ENCODE measurements around the gene STK24.

The STK24 gene

DNA sequence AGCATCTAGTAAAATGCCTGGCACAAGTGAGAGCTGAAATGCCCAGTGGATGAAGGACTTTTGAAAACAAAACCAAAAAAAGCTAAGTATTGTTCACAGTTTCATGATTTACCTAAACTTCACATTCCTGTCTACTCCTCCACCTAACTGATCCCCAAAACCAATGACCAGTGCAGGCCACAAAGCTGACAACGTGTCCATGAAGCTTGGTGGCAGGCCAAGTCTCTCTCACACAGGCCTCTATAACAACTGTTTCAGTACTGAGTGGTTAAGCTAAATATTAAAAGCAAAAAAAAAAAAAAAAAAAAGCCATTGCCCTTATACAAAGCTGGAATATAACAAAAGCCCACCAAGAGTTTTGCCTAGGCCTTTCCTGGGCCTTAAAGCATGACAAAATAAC lies 36.4 kb downstream of the STK24 start:
- FAIRE-seq (no peak), DNase-seq (ENCODE audit: insufficient read length, low spot score) (no peak)
- no peak for TF ChIP-seq POLR2A (IDR thresholded peaks at IDR 0.05; ENCODE audit: low read depth, low read length)

DNA sequence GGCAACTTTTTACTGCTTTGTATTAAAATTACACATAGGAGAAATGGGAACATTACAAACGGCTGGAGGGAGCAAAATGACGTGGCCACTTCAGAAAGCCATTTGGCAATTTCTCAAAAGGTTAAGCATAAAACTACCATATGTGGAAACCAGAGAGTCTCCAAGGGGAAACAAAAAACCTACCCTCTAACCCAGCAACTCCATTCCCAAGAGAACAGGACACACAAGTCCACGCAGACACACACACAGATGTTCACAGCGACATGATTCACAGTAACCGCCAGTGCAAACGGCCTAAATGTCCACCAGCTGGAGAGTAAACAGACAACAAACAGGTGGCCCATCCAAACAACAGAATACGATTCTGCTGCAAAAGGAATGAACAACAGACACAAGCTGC lies 37.2 kb downstream of the STK24 start:
- no peak for TF ChIP-seq POLR2A (IDR thresholded peaks at IDR 0.05; ENCODE audit: low read depth, low read length)
- FAIRE-seq (no peak), DNase-seq (ENCODE audit: insufficient read length, low spot score) (no peak)

DNA sequence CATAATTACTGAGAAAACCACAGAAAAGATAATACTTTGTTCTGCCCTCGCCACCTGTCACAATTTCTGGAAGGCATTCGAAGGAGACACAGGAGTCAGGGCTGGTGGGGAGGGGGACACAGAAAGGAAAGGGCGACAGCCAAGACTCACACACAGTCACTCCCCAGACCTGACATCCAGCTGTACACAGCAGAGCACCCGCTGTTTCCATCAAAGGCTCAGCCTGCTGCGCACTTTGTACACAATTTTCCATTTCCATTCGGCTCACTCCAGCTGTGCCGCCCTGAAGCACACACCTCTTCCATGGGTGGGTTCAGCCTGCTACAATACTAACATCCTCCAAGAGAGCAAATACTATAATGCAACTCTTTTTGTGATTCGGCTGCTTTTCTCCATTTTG lies 38.0 kb downstream of the STK24 start:
- TF ChIP-seq POLR2A (IDR thresholded peaks at IDR 0.05; ENCODE audit: low read depth, low read length) = no peak
- FAIRE-seq (no peak), DNase-seq (ENCODE audit: insufficient read length, low spot score) (no peak)

DNA sequence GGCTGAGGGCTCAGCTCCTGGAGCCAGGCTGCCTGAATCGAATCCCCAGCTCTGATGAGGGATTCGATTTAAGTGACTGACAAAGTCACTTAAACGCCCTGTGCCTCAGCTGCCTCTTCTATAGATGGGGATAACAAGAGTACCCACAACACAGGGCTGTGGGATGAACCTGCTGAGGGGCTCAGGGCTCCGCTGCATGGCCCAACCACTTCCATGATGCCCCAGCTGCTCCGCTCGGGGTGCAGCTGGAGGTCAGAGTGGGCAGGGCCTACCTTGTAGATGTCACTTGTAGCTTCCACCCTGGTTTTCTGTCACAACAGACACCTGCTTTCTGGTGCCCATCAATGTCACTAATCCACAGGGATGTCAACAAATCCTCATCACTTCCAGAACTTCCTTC lies 39.2 kb downstream of the STK24 start:
- no peak for FAIRE-seq

DNA sequence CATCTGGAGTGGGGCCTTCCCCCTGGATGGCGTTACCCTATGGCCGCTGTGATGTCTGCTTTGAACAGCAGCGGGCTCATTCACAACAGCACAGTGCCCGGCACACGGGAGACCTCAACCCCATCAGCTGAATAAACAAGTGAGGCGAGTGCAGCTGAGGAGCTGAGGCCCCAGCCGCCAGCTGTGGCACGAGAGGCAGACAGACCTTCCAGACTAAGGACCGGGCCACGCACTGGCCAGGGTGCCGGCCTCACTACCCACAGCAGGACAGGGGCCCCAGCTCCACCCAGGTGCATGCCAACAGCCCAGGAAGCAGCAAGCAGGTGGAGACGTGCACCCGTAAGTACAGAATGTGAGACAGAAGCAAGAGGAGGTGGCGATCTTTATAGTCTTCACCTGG lies 39.6 kb downstream of the STK24 start:
- no peak for TF ChIP-seq POLR2A (IDR thresholded peaks at IDR 0.05; ENCODE audit: low read depth, low read length)
- DNase-seq (ENCODE audit: insufficient read length, low spot score) = no peak
- no peak for FAIRE-seq

More for the DNA sequence above, 39.2 kb downstream of the STK24 start:
- DNase-seq (ENCODE audit: insufficient read length, low spot score) = no peak
- no peak for TF ChIP-seq POLR2A (IDR thresholded peaks at IDR 0.05; ENCODE audit: low read depth, low read length)

DNA sequence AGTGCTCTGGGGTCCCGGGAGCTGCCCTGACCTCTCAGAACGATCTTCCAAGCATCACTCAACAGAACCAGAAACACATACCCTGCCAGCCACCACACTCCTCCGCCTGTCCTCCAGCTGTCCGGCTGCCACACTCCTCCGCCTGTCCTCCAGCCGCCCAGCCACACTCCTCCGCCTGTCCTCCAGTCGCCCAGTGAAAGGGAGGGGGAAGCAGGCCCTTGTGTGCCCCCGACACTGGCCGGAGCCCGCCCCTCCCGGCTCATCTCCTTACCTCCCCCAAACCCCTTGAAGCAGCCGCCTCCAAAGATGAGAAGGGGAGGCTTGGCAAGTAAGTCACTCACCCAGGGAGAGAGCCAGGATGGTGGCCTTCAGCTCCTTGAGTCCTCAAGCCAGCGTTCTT lies 40.2 kb downstream of the STK24 start:
- DNase-seq (ENCODE audit: insufficient read length, low spot score) (no peak), FAIRE-seq (no peak)
- no peak for TF ChIP-seq POLR2A (IDR thresholded peaks at IDR 0.05; ENCODE audit: low read depth, low read length)

DNA sequence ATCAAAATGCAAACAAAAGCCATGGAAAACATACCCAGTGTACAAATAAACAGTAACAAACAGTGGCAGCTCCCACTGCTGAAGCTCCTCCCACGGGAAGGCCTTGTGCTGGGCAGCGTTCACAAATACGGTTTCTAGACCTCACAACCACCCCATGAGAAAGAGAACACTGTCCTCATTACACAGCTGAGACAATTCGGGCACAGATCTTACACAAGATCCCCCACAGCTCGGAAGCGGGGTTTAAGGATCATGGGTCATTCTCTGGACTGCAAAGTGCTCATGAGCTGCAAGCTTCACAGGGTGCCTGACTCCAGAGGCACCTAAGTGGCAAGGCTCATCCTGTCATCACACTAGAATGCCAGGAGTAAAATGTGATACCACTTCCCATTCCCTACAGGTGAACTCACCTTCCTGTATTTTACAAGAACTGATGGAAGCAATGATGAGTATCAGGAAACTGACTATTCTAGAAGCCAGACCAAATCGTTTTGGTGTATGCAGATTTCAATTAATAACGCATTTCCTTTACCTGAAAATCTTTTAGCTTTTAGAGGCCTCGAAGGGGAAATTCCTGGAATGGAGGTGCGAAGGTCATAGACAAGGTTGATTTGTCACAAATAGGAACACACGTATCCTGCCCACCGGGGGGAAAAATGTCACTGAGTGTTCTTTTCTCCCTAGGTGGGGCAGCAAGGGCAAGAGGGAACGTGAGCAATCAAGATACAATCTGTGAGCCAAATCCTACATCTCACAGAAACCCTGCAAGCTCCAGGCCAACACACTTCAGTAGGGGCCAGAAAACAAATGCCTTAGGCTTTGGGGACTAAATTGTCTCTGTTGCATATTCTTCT lies 41.2 kb downstream of the STK24 start:
- peak; percentile 11 for FAIRE-seq
- DNase-seq (ENCODE audit: insufficient read length, low spot score) = no peak
- no peak for TF ChIP-seq POLR2A (IDR thresholded peaks at IDR 0.05; ENCODE audit: low read depth, low read length)

DNA sequence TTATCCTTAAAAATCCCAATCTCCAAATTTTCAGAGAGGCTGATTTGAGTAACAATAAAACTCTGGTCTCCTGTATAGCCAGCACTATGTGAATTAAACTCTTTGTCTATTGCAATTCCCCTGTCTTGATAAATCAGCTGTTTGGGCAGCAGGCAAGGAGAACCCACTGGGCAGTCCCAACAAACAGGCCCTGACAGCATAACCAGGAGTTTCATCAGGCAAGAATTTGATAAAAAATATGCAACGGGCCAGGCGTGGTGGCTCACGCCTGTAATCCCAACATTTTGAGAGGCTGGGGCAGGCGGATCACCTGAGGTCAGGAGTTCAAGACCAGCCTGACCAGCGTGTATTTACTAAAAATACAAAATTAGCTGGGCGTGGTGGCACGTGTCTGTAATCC lies 42.1 kb downstream of the STK24 start:
- no peak for TF ChIP-seq POLR2A (IDR thresholded peaks at IDR 0.05; ENCODE audit: low read depth, low read length)
- DNase-seq (ENCODE audit: insufficient read length, low spot score) (no peak), FAIRE-seq (no peak)

DNA sequence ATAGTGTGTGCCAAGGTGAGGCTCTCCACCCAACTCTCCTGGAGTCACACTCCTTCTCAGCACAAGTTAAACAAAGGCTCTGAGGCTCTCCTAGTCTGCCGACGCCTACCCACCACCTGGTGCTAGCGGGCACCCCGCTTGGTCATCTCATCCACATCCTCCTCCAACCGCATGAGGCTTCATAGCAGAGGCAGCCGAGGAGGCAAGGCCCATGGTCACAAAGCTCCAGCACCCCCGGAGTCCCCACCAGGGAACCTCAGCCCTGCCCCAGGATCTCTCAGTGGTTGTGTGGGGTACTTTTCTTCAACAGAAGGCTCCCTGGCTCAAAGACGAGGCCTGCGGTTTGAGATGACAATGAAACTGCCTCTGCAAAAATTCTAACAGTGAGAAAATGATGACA lies 43.0 kb downstream of the STK24 start:
- no peak for FAIRE-seq
- no peak for DNase-seq (ENCODE audit: insufficient read length, low spot score)
- no peak for TF ChIP-seq POLR2A (IDR thresholded peaks at IDR 0.05; ENCODE audit: low read depth, low read length)

DNA sequence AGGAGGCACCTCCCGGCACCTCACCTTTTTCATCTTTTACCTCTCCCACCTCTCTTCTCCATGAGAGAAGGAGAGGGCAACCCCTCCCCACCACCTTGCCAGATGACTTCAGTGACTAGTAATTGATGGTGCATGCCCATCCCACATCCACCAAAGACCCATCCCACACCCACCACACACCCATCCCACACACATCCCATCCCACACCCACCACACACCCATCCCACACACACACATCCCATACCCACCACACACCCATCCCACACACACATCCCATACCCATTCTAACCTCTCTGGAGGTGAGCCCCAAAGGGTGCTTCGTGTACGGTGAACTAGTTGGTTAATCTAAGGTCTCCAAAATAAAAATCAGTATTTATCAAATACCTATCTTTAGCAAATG lies 44.7 kb downstream of the STK24 start:
- no peak for TF ChIP-seq POLR2A (IDR thresholded peaks at IDR 0.05; ENCODE audit: low read depth, low read length)
- FAIRE-seq (no peak), DNase-seq (ENCODE audit: insufficient read length, low spot score) (no peak)

DNA sequence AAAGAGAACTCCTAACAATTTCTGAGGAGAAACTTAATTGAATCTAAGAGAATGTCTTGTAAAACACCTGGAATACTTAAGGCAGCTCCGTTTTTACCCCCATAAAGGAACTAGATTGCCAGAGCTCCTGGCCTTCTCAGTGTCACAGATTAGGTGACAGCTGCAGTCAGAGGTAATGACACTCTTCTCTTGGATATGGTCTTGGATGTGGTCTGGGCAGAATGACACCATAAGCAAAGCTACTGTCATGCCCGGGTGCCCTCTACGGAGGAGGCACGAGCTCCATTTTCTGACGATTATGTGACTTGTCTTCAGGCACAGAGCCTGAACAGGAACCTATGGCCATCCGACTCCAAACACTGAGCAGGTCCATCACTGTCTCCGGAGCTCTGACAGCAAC lies 46.7 kb downstream of the STK24 start:
- TF ChIP-seq POLR2A (IDR thresholded peaks at IDR 0.05; ENCODE audit: low read depth, low read length) = no peak
- no peak for DNase-seq (ENCODE audit: insufficient read length, low spot score)
- FAIRE-seq = no peak

DNA sequence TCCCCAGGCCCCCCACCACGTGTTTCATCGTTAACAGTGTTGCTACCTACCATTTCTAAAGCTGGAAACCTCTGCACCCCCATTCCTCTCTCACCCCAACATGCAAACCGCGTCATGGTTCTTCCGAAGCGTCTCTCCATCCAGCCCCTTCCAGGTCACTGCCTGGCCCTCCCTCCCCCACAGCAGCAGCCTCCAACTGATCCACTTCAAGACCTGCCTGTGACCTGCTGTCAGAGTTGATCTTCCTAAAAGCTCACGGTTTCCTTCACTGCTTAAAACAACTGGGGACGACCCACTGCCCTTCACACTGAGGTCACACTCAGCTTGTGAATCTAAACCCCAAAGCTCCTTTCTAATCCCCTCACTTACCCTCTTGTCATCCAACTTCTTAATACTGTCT lies 47.7 kb downstream of the STK24 start:
- no peak for FAIRE-seq
- TF ChIP-seq POLR2A (IDR thresholded peaks at IDR 0.05; ENCODE audit: low read depth, low read length) = no peak
- no peak for DNase-seq (ENCODE audit: insufficient read length, low spot score)

DNA sequence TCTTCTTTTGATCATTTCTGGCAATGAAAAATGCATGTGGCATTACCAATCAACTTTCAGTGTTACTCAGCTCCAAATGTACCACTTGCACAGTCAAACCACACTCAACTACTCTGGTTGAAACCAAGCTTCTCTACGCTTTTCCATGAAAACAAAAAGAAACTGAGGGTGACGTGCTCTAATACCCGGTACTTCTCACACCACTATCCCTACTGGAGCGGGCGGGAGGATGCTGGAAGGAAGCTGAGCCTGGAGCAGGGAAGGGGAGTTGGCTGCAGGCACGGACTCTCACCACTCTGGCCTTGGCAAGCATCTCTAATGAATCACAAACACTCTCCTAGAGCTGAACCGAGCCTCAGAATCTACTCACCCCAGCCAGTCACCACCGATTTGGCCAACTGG lies 48.2 kb downstream of the STK24 start:
- DNase-seq (ENCODE audit: insufficient read length, low spot score) (no peak), FAIRE-seq (no peak)

DNA sequence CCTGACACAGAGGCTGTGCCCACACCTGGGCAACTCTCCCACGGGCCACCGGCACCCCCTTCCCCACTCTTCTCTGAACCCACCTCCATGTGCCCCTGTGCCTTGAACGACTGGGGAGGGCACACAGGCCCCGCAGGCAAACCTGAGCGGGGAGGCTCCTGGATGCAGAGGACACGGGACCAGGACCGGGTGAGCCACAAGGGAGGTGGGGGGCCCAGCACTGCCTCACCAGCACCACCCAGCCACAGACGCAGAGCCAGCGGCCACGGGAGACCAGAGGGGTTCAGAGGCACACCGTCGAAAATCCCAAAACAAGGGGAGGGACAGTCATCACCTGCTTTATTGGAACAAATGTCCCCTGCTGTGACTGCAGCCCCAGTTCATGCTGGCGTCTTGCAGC lies 49.4 kb downstream of the STK24 start:
- no peak for TF ChIP-seq POLR2A (IDR thresholded peaks at IDR 0.05; ENCODE audit: low read depth, low read length)
- FAIRE-seq (no peak), DNase-seq (ENCODE audit: insufficient read length, low spot score) (no peak)

More for the DNA sequence above, 48.2 kb downstream of the STK24 start:
- no peak for TF ChIP-seq POLR2A (IDR thresholded peaks at IDR 0.05; ENCODE audit: low read depth, low read length)

DNA sequence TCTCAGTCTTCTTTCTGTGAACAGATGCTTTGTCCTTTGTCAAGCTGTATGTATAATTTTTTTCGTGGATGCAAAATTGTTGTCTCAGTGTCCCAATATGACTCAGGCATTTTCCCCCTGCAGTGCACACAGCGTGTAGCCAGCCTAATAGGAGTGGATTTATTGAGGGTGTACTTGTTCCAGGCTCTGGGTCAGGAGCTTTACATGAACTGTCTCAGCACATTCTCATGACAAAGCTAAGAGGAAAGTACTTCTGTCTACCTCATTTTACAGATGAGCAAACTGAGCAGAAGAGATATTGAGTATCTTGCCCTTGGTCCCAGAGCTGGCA lies 50.8 kb downstream of the STK24 start:
- no peak for TF ChIP-seq POLR2A (IDR thresholded peaks at IDR 0.05; ENCODE audit: low read depth, low read length)
- FAIRE-seq = no peak
- DNase-seq (ENCODE audit: insufficient read length, low spot score) = no peak
